ENCODE data around the gene PLPP3. TPM values are rescaled to one million over a fixed set of nuclear protein-coding genes. Genes with fewer than 3 reads are reported as not detected.
A peak's percentile ranks its signal among the peaks of the same experiment; 100 is the strongest.

The PLPP3 gene
- total RNA-seq, 2 donors from 2014 or later = 83.1 to 94.1 TPM

DNA sequence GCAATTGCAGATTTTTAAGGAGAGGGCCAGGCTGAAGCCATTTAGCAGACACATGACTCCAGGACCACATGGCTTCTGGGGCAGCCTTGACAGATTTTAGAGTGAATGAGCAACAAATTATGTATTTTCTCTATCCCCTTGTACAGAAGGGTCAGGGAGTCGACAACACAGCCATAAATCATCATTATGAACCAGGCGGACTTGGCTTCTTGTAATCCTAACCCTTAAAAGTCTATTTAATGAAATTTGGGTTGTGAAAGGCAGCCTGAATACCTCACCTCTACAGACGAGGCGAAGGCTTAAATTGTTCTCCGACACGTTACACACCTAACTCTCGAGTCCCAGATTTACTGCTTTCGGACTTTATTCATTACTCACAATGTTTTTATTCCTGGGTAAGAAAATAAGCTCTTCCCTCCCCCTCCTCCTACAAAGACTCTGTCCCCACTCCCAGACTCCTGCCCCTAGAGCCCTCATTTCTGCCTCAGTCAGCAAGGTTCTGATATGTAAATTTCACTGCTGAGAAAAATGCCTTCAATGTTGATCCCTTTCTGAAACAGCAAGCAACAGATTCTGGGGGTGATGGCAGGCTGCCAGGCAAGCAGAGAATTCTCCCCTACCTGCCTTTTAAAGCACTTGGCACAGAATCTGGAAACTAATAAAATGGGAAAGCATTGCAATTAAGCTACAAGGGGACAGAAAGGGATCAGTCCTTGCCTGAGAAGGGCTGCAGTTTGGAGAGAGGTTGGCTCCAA is 51.6 kb downstream of the PLPP3 start:
- Histone ChIP-seq H3K4me3 (no peak overlapping the region), H3K27ac (peak overlapping the region; percentile 20 to 46), H3K36me3 (peaks cover 18% of the 10 kb centered on the region), H3K27me3 (no peaks in the 10 kb centered on the region), H3K9me3 (no peaks in the 10 kb centered on the region), H3K4me1 (peaks cover 0 to 77% of the 10 kb centered on the region in 2 donors)
- DNase-seq (ENCODE audit: low spot score) = no peak
- TF ChIP-seq, protein P1, sequence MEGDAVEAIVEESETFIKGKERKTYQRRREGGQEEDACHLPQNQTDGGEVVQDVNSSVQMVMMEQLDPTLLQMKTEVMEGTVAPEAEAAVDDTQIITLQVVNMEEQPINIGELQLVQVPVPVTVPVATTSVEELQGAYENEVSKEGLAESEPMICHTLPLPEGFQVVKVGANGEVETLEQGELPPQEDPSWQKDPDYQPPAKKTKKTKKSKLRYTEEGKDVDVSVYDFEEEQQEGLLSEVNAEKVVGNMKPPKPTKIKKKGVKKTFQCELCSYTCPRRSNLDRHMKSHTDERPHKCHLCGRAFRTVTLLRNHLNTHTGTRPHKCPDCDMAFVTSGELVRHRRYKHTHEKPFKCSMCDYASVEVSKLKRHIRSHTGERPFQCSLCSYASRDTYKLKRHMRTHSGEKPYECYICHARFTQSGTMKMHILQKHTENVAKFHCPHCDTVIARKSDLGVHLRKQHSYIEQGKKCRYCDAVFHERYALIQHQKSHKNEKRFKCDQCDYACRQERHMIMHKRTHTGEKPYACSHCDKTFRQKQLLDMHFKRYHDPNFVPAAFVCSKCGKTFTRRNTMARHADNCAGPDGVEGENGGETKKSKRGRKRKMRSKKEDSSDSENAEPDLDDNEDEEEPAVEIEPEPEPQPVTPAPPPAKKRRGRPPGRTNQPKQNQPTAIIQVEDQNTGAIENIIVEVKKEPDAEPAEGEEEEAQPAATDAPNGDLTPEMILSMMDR (IDR thresholded peaks at IDR 0.05) = no peak

DNA sequence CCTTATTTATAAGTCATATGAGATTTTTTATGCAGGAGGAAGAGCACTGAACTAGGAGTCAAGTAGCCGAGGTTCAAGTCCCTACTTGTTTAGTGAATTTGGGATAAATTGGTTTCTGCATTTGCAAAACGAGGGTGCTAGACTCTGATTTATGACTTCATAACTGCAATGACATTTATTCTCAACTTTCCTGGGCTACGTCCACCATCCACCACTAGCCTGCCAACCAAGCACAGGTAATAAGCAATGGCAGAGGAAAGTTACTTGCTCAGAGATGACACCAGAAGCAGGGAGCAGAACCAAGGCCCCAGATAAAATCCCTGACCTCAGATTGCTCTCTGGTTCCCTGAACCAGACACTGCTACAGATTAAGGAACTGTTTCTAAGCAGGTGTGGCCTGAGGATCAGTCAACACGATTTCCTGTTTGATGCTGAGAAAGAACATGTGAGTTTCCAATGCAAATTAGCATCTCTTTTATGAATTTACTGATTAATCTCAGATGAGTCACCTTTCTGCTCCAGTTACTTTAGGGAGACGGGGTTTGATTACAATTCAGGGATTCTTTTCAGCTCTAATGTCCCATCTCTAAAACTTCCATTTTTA is 52.7 kb downstream of the PLPP3 start:
- H3K27ac ChIP-seq = peak overlapping the region in 1 of 2 donors; percentile 46
- DNase-seq (ENCODE audit: low spot score) = no peak
- no peaks in the 10 kb centered on the region for H3K27me3 ChIP-seq
- H3K36me3 ChIP-seq = peaks cover 27% of the 10 kb centered on the region
- H3K9me3 ChIP-seq = no peaks in the 10 kb centered on the region
- no peak overlapping the region for H3K4me3 ChIP-seq
- TF ChIP-seq, protein P1 (IDR thresholded peaks at IDR 0.05) = no peak
- H3K4me1 ChIP-seq = peaks cover 0 to 77% of the 10 kb centered on the region in 2 donors

DNA sequence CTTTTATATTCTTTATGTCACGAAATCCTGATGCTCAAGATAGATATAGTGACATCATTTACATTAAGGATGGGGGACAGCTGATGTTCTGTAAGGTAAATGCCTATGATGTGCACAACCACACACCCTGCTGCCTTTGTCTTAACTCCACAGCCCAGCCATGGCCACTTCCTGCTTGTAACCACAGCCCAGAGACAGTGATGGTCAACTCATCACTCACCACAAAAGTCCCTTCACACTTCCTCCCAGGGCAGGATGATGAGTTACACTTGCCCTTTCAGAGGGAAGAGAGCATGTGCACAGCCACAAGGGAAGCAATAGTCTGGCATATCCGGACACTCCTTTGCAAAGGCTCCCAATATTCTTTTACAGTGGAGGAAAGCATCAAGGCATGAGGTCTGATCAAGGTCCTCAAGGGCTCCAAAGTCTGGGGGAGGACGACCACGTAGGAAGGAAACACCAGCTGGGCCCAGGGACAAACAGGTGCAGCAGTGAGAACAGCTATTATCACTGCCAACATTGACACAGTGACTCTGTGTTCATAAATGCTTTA is 53.8 kb downstream of the PLPP3 start:
- no peak for DNase-seq (ENCODE audit: low spot score)
- Histone ChIP-seq H3K36me3 (peaks cover 33% of the 10 kb centered on the region), H3K4me1 (peaks cover 0 to 70% of the 10 kb centered on the region in 2 donors), H3K27ac (peak overlapping the region in 1 of 2 donors; percentile 46), H3K9me3 (no peaks in the 10 kb centered on the region), H3K27me3 (no peaks in the 10 kb centered on the region), H3K4me3 (no peak overlapping the region)
- TF ChIP-seq, protein P1 (IDR thresholded peaks at IDR 0.05) = no peak

DNA sequence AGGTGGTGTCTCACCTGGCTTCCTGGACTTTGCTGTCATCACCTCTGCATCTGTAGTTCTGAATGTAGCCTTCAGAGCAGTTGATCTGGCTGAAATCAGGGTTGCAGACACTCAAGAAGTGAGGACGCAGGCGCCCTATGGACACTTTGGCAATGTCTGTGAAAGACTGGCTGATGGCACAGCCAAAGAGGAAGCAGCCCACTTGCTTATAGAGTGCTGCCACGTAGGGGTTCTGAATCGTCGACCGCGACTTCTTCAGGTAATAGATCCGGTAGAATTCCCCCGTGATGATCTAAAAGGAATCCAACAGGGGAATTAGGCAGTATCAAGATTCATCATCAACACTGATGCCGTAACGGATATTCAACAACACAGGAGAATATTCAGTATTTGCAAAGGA is 55.1 kb downstream of the PLPP3 start:
- TF ChIP-seq, protein P1 (IDR thresholded peaks at IDR 0.05) = no peak
- Histone ChIP-seq H3K4me3 (no peak overlapping the region), H3K27ac (no peak overlapping the region), H3K27me3 (no peaks in the 10 kb centered on the region), H3K4me1 (peaks cover 0 to 57% of the 10 kb centered on the region in 2 donors), H3K36me3 (peaks cover 43% of the 10 kb centered on the region), H3K9me3 (no peaks in the 10 kb centered on the region)
- no peak for DNase-seq (ENCODE audit: low spot score)

DNA sequence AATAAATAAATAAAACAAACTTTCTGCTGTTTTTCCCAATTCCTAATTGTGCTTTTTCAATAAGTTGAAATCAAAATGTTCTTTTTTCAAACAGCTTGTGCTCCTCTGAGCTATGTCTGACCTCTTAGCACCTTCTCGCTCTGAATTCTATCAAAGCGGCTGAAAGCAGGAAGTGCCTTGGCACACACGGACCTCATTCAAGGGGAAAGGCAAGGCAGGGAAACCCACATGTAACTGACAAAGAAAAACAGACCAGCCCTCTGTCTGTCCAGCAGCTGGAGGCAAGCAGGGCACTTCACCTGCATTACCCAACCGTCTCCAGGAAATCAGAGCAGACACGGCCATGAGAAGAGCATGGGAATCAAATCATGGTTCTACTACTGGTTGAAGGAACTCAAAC is 56.7 kb downstream of the PLPP3 start:
- TF ChIP-seq, protein P1 (IDR thresholded peaks at IDR 0.05) = no peak
- DNase-seq (ENCODE audit: low spot score) = no peak
- peak overlapping the region in 1 of 2 donors; percentile 24 for H3K27ac ChIP-seq

More for the DNA sequence above, 56.7 kb downstream of the PLPP3 start:
- Histone ChIP-seq H3K36me3 (peaks cover 49% of the 10 kb centered on the region), H3K27me3 (no peaks in the 10 kb centered on the region), H3K9me3 (no peaks in the 10 kb centered on the region), H3K4me3 (no peak overlapping the region), H3K4me1 (peaks cover 0 to 41% of the 10 kb centered on the region in 2 donors)

Measured in right atrium auricular region (tissue), 2 donors.